PFSK-1 (cell line): ENCODE measurements around the gene ADGRG7.

Experiments
- FOXP2 ChIP-seq: optimal IDR thresholded peaks from 2 replicates; pipeline ENCODE3; 2011; ENCODE audit warnings: borderline replicate concordance, control low read depth, inconsistent platforms; ENCODE audit not compliant: insufficient read depth; ENCODE audit errors: extremely low read length, extremely low read depth
- POLR2AphosphoS5 ChIP-seq: IDR thresholded peaks from 2 replicates; pipeline ENCODE4 v1.6.1; 2012; ENCODE audit warnings: low read depth, mild to moderate bottlenecking, control low read depth, low read length, moderate library complexity
- TAF1 ChIP-seq: IDR thresholded peaks from 2 replicates; pipeline ENCODE4 v1.6.1; 2012; ENCODE audit warnings: low read length, control low read depth, borderline replicate concordance; ENCODE audit not compliant: insufficient read depth
- TF ChIP-seq, protein P1 (sequence below), 2 experiments: IDR thresholded peaks; 2 replicates each; pipeline versions ENCODE4 v1.6.1 to v1.8.0; 2011 to 2012; ENCODE audit warnings: low read depth in 2 of 2, low read length in 2 of 2, control low read depth in 1 of 2, inconsistent platforms in 1 of 2, mild to moderate bottlenecking in 1 of 2, moderate library complexity in 1 of 2; ENCODE audit not compliant: insufficient read depth in 1 of 2

DNA sequence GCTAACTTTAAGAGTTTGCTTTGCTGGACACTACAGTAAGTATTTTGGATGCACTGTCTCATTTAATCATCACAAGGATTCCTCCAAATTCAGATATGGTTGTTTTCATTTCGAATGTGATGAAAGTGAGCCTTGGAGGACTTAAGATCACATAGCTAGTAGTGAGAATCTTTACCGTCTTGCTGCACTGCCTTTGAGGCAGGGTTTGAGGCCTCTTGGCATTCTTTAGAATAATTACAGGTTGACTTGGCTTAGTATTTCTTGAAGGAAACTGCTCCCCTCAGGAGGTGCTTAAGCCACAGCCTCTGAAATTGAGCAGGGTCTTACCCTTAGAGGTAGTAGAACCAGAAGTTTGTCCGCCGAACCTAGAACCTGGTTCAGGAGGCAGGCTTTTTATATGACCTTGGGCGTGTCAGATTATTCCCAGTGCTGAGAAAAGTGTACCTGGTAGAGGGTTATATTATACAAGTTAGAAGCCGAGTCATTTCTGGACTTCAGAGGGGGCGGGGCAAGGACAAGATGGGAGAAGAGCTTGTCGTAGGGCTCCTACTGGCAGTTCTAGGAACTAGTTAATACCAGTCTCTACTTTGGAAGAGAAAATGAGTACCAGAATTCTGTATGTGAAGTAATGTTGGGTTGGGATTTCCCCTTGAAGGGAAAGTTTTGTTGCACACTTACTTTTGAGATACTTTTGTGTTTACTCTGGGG lies 101.0 kb downstream of the ADGRG7 start:
- TF ChIP-seq, protein P1, sequence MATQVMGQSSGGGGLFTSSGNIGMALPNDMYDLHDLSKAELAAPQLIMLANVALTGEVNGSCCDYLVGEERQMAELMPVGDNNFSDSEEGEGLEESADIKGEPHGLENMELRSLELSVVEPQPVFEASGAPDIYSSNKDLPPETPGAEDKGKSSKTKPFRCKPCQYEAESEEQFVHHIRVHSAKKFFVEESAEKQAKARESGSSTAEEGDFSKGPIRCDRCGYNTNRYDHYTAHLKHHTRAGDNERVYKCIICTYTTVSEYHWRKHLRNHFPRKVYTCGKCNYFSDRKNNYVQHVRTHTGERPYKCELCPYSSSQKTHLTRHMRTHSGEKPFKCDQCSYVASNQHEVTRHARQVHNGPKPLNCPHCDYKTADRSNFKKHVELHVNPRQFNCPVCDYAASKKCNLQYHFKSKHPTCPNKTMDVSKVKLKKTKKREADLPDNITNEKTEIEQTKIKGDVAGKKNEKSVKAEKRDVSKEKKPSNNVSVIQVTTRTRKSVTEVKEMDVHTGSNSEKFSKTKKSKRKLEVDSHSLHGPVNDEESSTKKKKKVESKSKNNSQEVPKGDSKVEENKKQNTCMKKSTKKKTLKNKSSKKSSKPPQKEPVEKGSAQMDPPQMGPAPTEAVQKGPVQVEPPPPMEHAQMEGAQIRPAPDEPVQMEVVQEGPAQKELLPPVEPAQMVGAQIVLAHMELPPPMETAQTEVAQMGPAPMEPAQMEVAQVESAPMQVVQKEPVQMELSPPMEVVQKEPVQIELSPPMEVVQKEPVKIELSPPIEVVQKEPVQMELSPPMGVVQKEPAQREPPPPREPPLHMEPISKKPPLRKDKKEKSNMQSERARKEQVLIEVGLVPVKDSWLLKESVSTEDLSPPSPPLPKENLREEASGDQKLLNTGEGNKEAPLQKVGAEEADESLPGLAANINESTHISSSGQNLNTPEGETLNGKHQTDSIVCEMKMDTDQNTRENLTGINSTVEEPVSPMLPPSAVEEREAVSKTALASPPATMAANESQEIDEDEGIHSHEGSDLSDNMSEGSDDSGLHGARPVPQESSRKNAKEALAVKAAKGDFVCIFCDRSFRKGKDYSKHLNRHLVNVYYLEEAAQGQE (IDR thresholded peaks at IDR 0.05; ENCODE audit: insufficient read depth in 1 of 2, low read depth in 2 of 2, low read length in 2 of 2): no peak
- TF ChIP-seq POLR2AphosphoS5: no peak
- TF ChIP-seq FOXP2: no peak
- TF ChIP-seq TAF1: no peak
